ENCODE results near the gene CAMSAP2. TPM values are rescaled to one million over a fixed set of nuclear protein-coding genes. Genes with fewer than 3 reads are reported as not detected.

The CAMSAP2 gene
- total and polyA plus RNA-seq, 10 of the 15 experiments (the other 5 are each of a cell fraction or from before 2014, with no cell fraction given), result 3.9 to 19.8 (median 8.0) TPM

GRCh38 chr1:200889571-200889970 is 150.9 kb downstream of the CAMSAP2 start:
- H3K27ac ChIP-seq (ENCODE audit: control insufficient read depth, insufficient read depth), result no peak overlapping the region
- DNase-seq (ENCODE audit: low read depth, low spot score) (no peak), FAIRE-seq (no peak), ATAC-seq (peak; percentile 26)
- intact Hi-C loops (cut with micrococcal nuclease; ENCODE audit: unreplicated experiment) (loop anchor here (2.0 to 5.0 kb wide), 3 partner anchors 17 to 262 kb away; no protein-coding TSS in a partner anchor), in situ Hi-C loops (cut with MboI) (no loop called here)
- WGBS (ENCODE audit: insufficient coverage, insufficient replicate concordance, low lambda C conversion rate, missing lambda C conversion rate), result 91% methylated on average over 2 of the region's 2 CpGs
- no peak overlapping the region for H2AFZ ChIP-seq (ENCODE audit: control insufficient read depth, low read depth, low read length)
- no peaks in the 10 kb centered on the region for H4K20me1 ChIP-seq (ENCODE audit: control insufficient read depth, insufficient read depth)
- H3K36me3 ChIP-seq (ENCODE audit: control insufficient read depth in 2 of 2, insufficient read depth in 2 of 2, low read length in 1 of 2), result no peaks in the 10 kb centered on the region
- no peak overlapping the region for H3K4me2 ChIP-seq (ENCODE audit: control insufficient read depth, insufficient read depth)
- ChIA-PET CTCF (interaction anchor here (0.7 to 10.0 kb wide), 13 partner anchors 11 to 331 kb away, joined by 3 to 131 read pairs (median 11); no protein-coding TSS in a partner anchor), RAD21 (ENCODE audit: unreplicated experiment) (interaction anchor here (0.8 to 11.2 kb wide), 14 partner anchors 11 to 517 kb away, joined by 3 to 139 read pairs (median 12); no protein-coding TSS in a partner anchor), SMC1A (ENCODE audit: uncharacterized antibody, unreplicated experiment) (interaction anchor here (0.7 to 12.2 kb wide), 15 partner anchors 8 to 267 kb away, joined by 3 to 193 read pairs (median 12); no protein-coding TSS in a partner anchor), POLR2A (interaction anchor here (1.1 to 6.3 kb wide), 8 partner anchors 11 to 132 kb away, joined by 3 to 60 read pairs (median 20); no protein-coding TSS in a partner anchor)
- BruUV-seq (replicated peaks), result no TSS peak
- no peak overlapping the region for H3K9ac ChIP-seq (ENCODE audit: control insufficient read depth, insufficient read depth, low read length)
- no peak overlapping the region for H3K4me3 ChIP-seq
- H3K27me3 ChIP-seq (replicated peaks in 1 of 2; ENCODE audit: control insufficient read depth in 2 of 2, insufficient read depth in 2 of 2, low read length in 1 of 2), result no peaks in the 10 kb centered on the region
- no peaks in the 10 kb centered on the region for H3K9me3 ChIP-seq (replicated peaks; ENCODE audit: control insufficient read depth, insufficient read depth, low read length)
- no peaks in the 10 kb centered on the region; the same call in none of the 2 replicates for H3K79me2 ChIP-seq (ENCODE audit: control insufficient read depth, insufficient read depth, low read length)
- TF ChIP-seq CREB1 (IDR thresholded peaks at IDR 0.05; ENCODE audit: low read depth) (no peak), ZBTB11 (CRISPR knock-in tag; IDR thresholded peaks at IDR 0.05) (no peak), SMARCA5 (IDR thresholded peaks at IDR 0.05) (peak; percentile 25), JUNB (IDR thresholded peaks at IDR 0.05) (peak; percentile 27; the same call in 1 of the 2 replicates)
- peaks cover 68% of the 10 kb centered on the region for H3K4me1 ChIP-seq (ENCODE audit: control insufficient read depth, insufficient read depth, low read length)

All from GM12878 (cell line).